GM06990 (cell line): ENCODE data around the gene SHMT2.
A peak's percentile ranks its signal among the peaks of the same experiment; 100 is the strongest.

ENCODE experiments used
- DNase-seq: peaks from one replicate; pipeline ENCODE4 v3.0.0-alpha.2; 2011; ENCODE audit not compliant: insufficient read length; ENCODE audit errors: extremely low read depth
- H3K27me3 ChIP-seq: replicated peaks from 2 replicates; pipeline ENCODE4 v1.6.0; 2011; ENCODE audit warnings: low read length; ENCODE audit not compliant: control insufficient read depth, insufficient read depth
- H3K36me3 ChIP-seq: 2 replicates; pipeline ENCODE4 v1.5.1; 2011; ENCODE audit warnings: low read length; ENCODE audit not compliant: control insufficient read depth, insufficient read depth
- H3K4me3 ChIP-seq: replicated peaks from 2 replicates; pipeline ENCODE4 v1.5.1; 2011; ENCODE audit warnings: low read depth, mild to moderate bottlenecking, control low read depth, low read length
- CTCF ChIP-seq: IDR thresholded peaks from 2 replicates; pipeline ENCODE4 v1.5.1; 2011; ENCODE audit warnings: low read length, control low read depth, mild to moderate bottlenecking, inconsistent platforms; ENCODE audit not compliant: insufficient read depth, poor library complexity, severe bottlenecking

SHMT2 gene

GRCh38 chr12:57224278-57224972 is 5.1 kb upstream of the SHMT2 start:
- TF ChIP-seq CTCF: no peak
- Histone ChIP-seq H3K36me3 (no peaks in the 10 kb centered on the region), H3K27me3 (peaks cover 9% of the 10 kb centered on the region; the same call in 1 of the 2 replicates), H3K4me3 (no peak overlapping the region)
- DNase-seq: no peak

- Histone ChIP-seq H3K4me3 (no peak overlapping the region), H3K36me3 (no peaks in the 10 kb centered on the region), H3K27me3 (peaks cover 9% of the 10 kb centered on the region; the same call in 1 of the 2 replicates)
- DNase-seq: peak; percentile 70
- peak; percentile 36 for TF ChIP-seq CTCF
Measured at GRCh38 chr12:57224973-57225679, 4.4 kb upstream of the SHMT2 start.

- H3K4me3 ChIP-seq: no peak overlapping the region
- TF ChIP-seq CTCF: no peak
Measured at GRCh38 chr12:57225680-57226210, 3.8 kb upstream of the SHMT2 start.

GRCh38 chr12:57226588-57227314 is 2.8 kb upstream of the SHMT2 start:
- Histone ChIP-seq H3K36me3 (peaks cover 6% of the 10 kb centered on the region), H3K27me3 (peaks cover 5% of the 10 kb centered on the region; the same call in 1 of the 2 replicates), H3K4me3 (no peak overlapping the region)
- DNase-seq: peak; percentile 47
- TF ChIP-seq CTCF: no peak

More at GRCh38 chr12:57225680-57226210, 3.8 kb upstream of the SHMT2 start:
- H3K36me3 ChIP-seq: no peaks in the 10 kb centered on the region
- peaks cover 9% of the 10 kb centered on the region; the same call in 1 of the 2 replicates for H3K27me3 ChIP-seq
- DNase-seq: no peak

GRCh38 chr12:57227315-57228115 is 2.0 kb upstream of the SHMT2 start:
- TF ChIP-seq CTCF: no peak
- no peak for DNase-seq
- H3K27me3 ChIP-seq: peaks cover 5% of the 10 kb centered on the region; the same call in 1 of the 2 replicates
- peaks cover 13% of the 10 kb centered on the region for H3K36me3 ChIP-seq
- H3K4me3 ChIP-seq: no peak overlapping the region
